ENCODE measurements around the gene XYLT2.

DNA sequence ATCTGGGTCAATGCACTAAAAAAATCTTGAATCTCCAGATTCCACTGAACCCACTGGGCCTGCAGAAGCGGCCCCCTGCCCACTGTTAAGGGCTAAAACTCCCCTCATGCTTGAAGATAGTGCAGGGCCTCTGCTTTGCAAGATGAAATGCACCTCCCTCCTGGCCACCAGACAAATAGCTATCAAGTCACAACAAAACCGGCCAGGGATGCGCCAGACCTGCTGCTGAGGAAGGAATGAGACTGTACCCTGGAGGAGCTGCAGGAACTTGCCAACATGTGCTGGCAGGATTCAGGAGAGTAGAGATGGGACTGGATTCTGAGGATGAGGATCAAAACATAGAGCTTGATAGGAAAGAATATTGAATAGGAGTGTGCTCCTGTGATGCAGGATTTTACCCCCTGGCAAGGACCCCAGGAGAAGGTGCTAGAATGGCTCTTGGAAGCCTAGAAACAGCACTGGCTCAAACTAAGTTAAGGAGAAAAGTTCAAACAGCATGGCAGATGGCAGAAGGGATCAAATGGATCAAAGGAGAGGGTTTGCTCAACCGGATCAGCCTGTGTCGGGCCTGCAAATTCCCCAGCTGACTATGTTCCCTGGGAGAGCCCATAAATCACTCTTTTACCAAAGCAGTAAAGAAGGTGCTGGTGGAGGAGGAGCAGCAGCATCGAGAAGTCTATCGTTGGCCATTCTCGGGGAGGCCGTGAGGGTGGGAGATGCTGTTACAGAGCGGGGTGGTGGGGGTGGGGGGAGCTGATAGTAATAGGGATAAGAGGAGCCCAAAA, 27.2 kb upstream of the XYLT2 start:
- TF ChIP-seq CTCF (IDR thresholded peaks at IDR 0.05), result no peak
- no peak for TF ChIP-seq EZH2 (IDR thresholded peaks at IDR 0.05)
